NCI-H1092 (cell line): ENCODE measurements around the gene ARHGAP15.
"Not testable (repeated sequence)": the region's sequence is repeated elsewhere in the genome, so short reads cannot be mapped to it uniquely, and the experiment has no call there.

ENCODE experiments used
- DNase-seq: peaks from one replicate; lab custom pipeline; 2025; lab: John Stamatoyannopoulos, UW

Gene ARHGAP15

GRCh38 chr2:143528021-143528420, 398.8 kb downstream of the ARHGAP15 start:
- no peak for DNase-seq

GRCh38 chr2:143529118-143529720, 400.0 kb downstream of the ARHGAP15 start:
- no peak for DNase-seq

- no peak for DNase-seq
Observed at GRCh38 chr2:143530758-143531157, 401.5 kb downstream of the ARHGAP15 start.

- DNase-seq, result no peak
Observed at GRCh38 chr2:143532061-143532460, 402.8 kb downstream of the ARHGAP15 start.

GRCh38 chr2:143533846-143534245, 404.6 kb downstream of the ARHGAP15 start:
- no peak for DNase-seq

- DNase-seq, result no peak
Observed at GRCh38 chr2:143535802-143536201, 406.6 kb downstream of the ARHGAP15 start.

GRCh38 chr2:143541899-143542298, 412.7 kb downstream of the ARHGAP15 start:
- not testable (repeated sequence) for DNase-seq

GRCh38 chr2:143545059-143545948, 416.1 kb downstream of the ARHGAP15 start:
- DNase-seq, result no peak

GRCh38 chr2:143545949-143546255, 416.7 kb downstream of the ARHGAP15 start:
- DNase-seq, result no peak

GRCh38 chr2:143548032-143548431, 418.8 kb downstream of the ARHGAP15 start:
- no peak for DNase-seq

- DNase-seq, result no peak
Observed at GRCh38 chr2:143550500-143550899, 421.3 kb downstream of the ARHGAP15 start.

GRCh38 chr2:143551971-143552650, 422.9 kb downstream of the ARHGAP15 start:
- DNase-seq, result no peak

GRCh38 chr2:143553261-143553660, 424.0 kb downstream of the ARHGAP15 start:
- no peak for DNase-seq

- no peak for DNase-seq
Observed at GRCh38 chr2:143558665-143559064, 429.4 kb downstream of the ARHGAP15 start.

GRCh38 chr2:143559147-143559546, 429.9 kb downstream of the ARHGAP15 start:
- DNase-seq, result no peak

GRCh38 chr2:143560724-143561123, 431.5 kb downstream of the ARHGAP15 start:
- no peak for DNase-seq

- no peak for DNase-seq
Observed at GRCh38 chr2:143564419-143564818, 435.2 kb downstream of the ARHGAP15 start.

- DNase-seq, result no peak
Observed at GRCh38 chr2:143571747-143572146, 442.5 kb downstream of the ARHGAP15 start.

GRCh38 chr2:143572421-143572820, 443.2 kb downstream of the ARHGAP15 start:
- DNase-seq, result no peak

GRCh38 chr2:143574069-143574468, 444.9 kb downstream of the ARHGAP15 start:
- DNase-seq, result no peak

- DNase-seq, result no peak
Observed at GRCh38 chr2:143575340-143575739, 446.1 kb downstream of the ARHGAP15 start.

GRCh38 chr2:143577489-143577888, 448.3 kb downstream of the ARHGAP15 start:
- no peak for DNase-seq

GRCh38 chr2:143579456-143579855, 450.2 kb downstream of the ARHGAP15 start:
- DNase-seq, result no peak
